Stimulated activated CD4-positive, alpha-beta T cell treated with anti-CD3 and anti-CD28 coated beads, Interleukin-12 subunit alpha, Interleukin-12 subunit beta, amount 100 ng/mL, for 4 hours (primary cell): ENCODE data around the gene ROPN1L.
"Not testable (repeated sequence)": the region's sequence is repeated elsewhere in the genome, so short reads cannot be mapped to it uniquely, and the experiment has no call there.

Experiments
- DNase-seq: peaks from one replicate; pipeline ENCODE4 v3.0.0-alpha.2; 2020

ROPN1L gene

GRCh38 chr5:10480237-10480985 lies 38.7 kb downstream of the ROPN1L start:
- DNase-seq, result no peak

- no peak for DNase-seq
Measured at GRCh38 chr5:10481241-10481935, 39.7 kb downstream of the ROPN1L start.

- DNase-seq, result no peak
Measured at GRCh38 chr5:10482791-10483530, 41.3 kb downstream of the ROPN1L start.

- DNase-seq, result no peak
Measured at GRCh38 chr5:10484774-10485141, 43.1 kb downstream of the ROPN1L start.

GRCh38 chr5:10485142-10485795 lies 43.6 kb downstream of the ROPN1L start:
- DNase-seq, result no peak

- DNase-seq, result no peak
Measured at GRCh38 chr5:10485897-10486296, 44.2 kb downstream of the ROPN1L start.

GRCh38 chr5:10486511-10487344 lies 45.0 kb downstream of the ROPN1L start:
- DNase-seq, result no peak

- DNase-seq, result no peak
Measured at GRCh38 chr5:10488144-10488543, 46.5 kb downstream of the ROPN1L start.

- DNase-seq, result no peak
Measured at GRCh38 chr5:10489810-10490426, 48.2 kb downstream of the ROPN1L start.

- DNase-seq, result no peak
Measured at GRCh38 chr5:10490927-10491672, 49.4 kb downstream of the ROPN1L start.

GRCh38 chr5:10491673-10492026 lies 50.0 kb downstream of the ROPN1L start:
- no peak for DNase-seq

GRCh38 chr5:10493884-10494283 lies 52.2 kb downstream of the ROPN1L start:
- no peak for DNase-seq

GRCh38 chr5:10494497-10494896 lies 52.8 kb downstream of the ROPN1L start:
- DNase-seq, result not testable (repeated sequence)

- DNase-seq, result no peak
Measured at GRCh38 chr5:10497554-10497953, 55.9 kb downstream of the ROPN1L start.

- no peak for DNase-seq
Measured at GRCh38 chr5:10498350-10498749, 56.7 kb downstream of the ROPN1L start.

GRCh38 chr5:10499066-10499465 lies 57.4 kb downstream of the ROPN1L start:
- no peak for DNase-seq

- no peak for DNase-seq
Measured at GRCh38 chr5:10499776-10500175, 58.1 kb downstream of the ROPN1L start.

- DNase-seq, result no peak
Measured at GRCh38 chr5:10500669-10501068, 59.0 kb downstream of the ROPN1L start.

- DNase-seq, result no peak
Measured at GRCh38 chr5:10501554-10502075, 59.9 kb downstream of the ROPN1L start.

- no peak for DNase-seq
Measured at GRCh38 chr5:10502130-10502529, 60.5 kb downstream of the ROPN1L start.

- no peak for DNase-seq
Measured at GRCh38 chr5:10502578-10502977, 60.9 kb downstream of the ROPN1L start.
